Fibroblast of lung (primary cell): Measurements from ENCODE around the gene SUGP2. TPM values are rescaled to one million over a fixed set of nuclear protein-coding genes. Genes with fewer than 3 reads are reported as not detected.

ENCODE experiments used
- DNase-seq, 2 donors: peaks; one replicate each; pipeline versions ENCODE4 v3.0.0 to v3.0.0-alpha.2; 2010; ENCODE audit warnings: low read depth in 2 of 2
- H2AFZ ChIP-seq: 2 replicates; pipeline ENCODE4 v1.5.1; 2012; ENCODE audit warnings: low read length, control low read depth, inconsistent platforms
- H3K27ac ChIP-seq: 2 replicates; pipeline ENCODE4 v1.5.1; 2011; ENCODE audit warnings: low read length, control low read depth; ENCODE audit not compliant: insufficient read depth
- H3K27me3 ChIP-seq: 2 replicates; pipeline ENCODE4 v1.5.1; 2011; ENCODE audit warnings: mild to moderate bottlenecking, low read length; ENCODE audit not compliant: control insufficient read depth, insufficient read depth
- H3K36me3 ChIP-seq: 2 replicates; pipeline ENCODE4 v1.5.1; 2011; ENCODE audit warnings: low read length; ENCODE audit not compliant: control insufficient read depth, insufficient read depth
- H3K4me1 ChIP-seq: 2 replicates; pipeline ENCODE4 v1.5.1; 2011; ENCODE audit warnings: low read length; ENCODE audit not compliant: control insufficient read depth, insufficient read depth; ENCODE audit errors: extremely low read depth
- H3K4me2 ChIP-seq: 2 replicates; pipeline ENCODE4 v1.5.1; 2011; ENCODE audit warnings: low read length, control low read depth; ENCODE audit not compliant: insufficient read depth; ENCODE audit errors: extremely low read depth
- H3K4me3 ChIP-seq, 4 experiments: fragments of 200-600 bp in 1 of 4; sonication (generic) in 1 of 4; replicated peaks in 1 of 4; 2 replicates each; pipeline ENCODE4 v1.5.1; 2011 to 2016; ENCODE audit warnings: low read length in 4 of 4, low read depth in 3 of 4, mild to moderate bottlenecking in 3 of 4, control low read depth in 2 of 4, inconsistent platforms in 1 of 4, mixed read lengths in 1 of 4; ENCODE audit not compliant: insufficient read depth in 1 of 4; ENCODE audit errors: control extremely low read depth in 1 of 4
- H3K79me2 ChIP-seq: 2 replicates; pipeline ENCODE4 v1.5.1; 2012; ENCODE audit warnings: mild to moderate bottlenecking, low read length, inconsistent platforms; ENCODE audit not compliant: control insufficient read depth, insufficient read depth
- H3K9ac ChIP-seq: 2 replicates; pipeline ENCODE4 v1.5.1; 2011; ENCODE audit warnings: mild to moderate bottlenecking, low read length, control low read depth; ENCODE audit not compliant: insufficient read depth
- H3K9me3 ChIP-seq: 2 replicates; pipeline ENCODE4 v1.5.1; 2012; ENCODE audit warnings: low read depth, low read length; ENCODE audit not compliant: control insufficient read depth, insufficient read depth
- H4K20me1 ChIP-seq: 2 replicates; pipeline ENCODE4 v1.5.1; 2011; ENCODE audit warnings: low read length; ENCODE audit not compliant: control insufficient read depth, insufficient read depth; ENCODE audit errors: extremely low read depth
- EZH2 ChIP-seq: IDR thresholded peaks from 2 replicates; pipeline ENCODE4 v1.5.1; 2012; ENCODE audit warnings: low read length, control low read depth, mild to moderate bottlenecking; ENCODE audit errors: missing control alignments
- polyA plus RNA-seq, 2 donors: library from polyadenylated mRNA; depleted of rRNA in 1 of 2; stranded (reverse) in 1 of 2; unstranded in 1 of 2; fragments of >200 nt; gene quantifications; 2 replicates each; pipeline ENCODE4 v1.2.1, GENCODE V29; 2011 to 2012; ENCODE audit warnings: missing spikeins in 1 of 2
- total RNA-seq: library from RNA; depleted of rRNA; stranded (reverse); fragments of >200 nt; gene quantifications from 2 replicates; pipeline ENCODE4 v1.2.1, GENCODE V29; 2014
- TF ChIP-seq, protein P1 (sequence below), 2 donors: IDR thresholded peaks in 1 of 2; conservative IDR thresholded peaks in 1 of 2; 1 replicate in 1 of 2; 2 replicates in 1 of 2; pipeline ENCODE4 v1.5.1; 2011 to 2012; ENCODE audit warnings: low read length in 2 of 2, control low read depth in 1 of 2, inconsistent platforms in 1 of 2, low read depth in 1 of 2, mild to moderate bottlenecking in 1 of 2

SUGP2 gene
- total and polyA plus RNA-seq, 2 donors (not counting 1 experiment from before 2014, with no cell fraction given) = 29.2 to 31.4 TPM

DNA sequence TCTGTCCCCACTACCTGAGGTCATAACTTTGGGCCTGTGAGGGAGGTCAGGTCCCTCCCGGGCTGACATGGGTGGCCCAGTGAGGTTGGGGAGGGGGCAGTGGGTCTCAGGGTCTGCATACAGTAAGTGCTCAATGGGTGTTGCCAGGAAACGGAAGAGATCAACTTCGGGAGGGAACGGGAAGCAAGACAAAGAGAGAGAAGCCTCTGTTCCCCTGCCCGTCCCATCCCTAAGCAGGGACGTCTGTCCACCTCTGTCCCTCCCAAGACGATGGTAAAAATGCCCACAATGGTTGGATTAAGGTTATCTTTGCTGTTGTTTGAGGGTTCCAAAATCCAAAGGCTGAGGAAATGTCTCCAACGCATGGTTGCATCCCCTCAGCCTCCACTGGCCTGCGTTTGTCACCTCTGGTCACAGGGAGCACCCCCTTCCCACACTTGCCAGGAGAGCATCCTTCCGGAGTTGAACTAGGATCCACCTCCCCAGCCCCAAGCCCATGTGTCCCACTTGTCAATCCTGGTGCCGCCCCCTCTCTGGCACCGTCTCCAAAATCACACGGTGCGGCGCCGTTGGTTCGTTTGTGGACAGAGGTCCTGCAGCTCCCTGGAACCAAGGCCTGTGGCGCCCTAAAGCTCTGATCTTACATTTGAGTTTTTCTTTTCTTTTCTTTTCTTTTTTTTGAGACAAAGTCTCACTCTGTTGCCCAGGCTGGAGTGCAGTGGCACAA lies 91.5 kb downstream of the SUGP2 start:
- Histone ChIP-seq H3K9me3 (no peaks in the 10 kb centered on the region), H3K4me2 (peak overlapping the region; percentile 69), H2AFZ (peak overlapping the region; percentile 86), H3K9ac (no peak overlapping the region), H3K27me3 (no peaks in the 10 kb centered on the region), H3K4me3 (peak overlapping the region in 3 of 4 experiments; percentile 31 to 55 (median 50)), H3K4me1 (no peaks in the 10 kb centered on the region), H3K36me3 (peaks cover 4% of the 10 kb centered on the region), H3K27ac (no peak overlapping the region), H3K79me2 (peaks cover 22% of the 10 kb centered on the region), H4K20me1 (no peaks in the 10 kb centered on the region)
- no peak for DNase-seq
- TF ChIP-seq, protein P1, sequence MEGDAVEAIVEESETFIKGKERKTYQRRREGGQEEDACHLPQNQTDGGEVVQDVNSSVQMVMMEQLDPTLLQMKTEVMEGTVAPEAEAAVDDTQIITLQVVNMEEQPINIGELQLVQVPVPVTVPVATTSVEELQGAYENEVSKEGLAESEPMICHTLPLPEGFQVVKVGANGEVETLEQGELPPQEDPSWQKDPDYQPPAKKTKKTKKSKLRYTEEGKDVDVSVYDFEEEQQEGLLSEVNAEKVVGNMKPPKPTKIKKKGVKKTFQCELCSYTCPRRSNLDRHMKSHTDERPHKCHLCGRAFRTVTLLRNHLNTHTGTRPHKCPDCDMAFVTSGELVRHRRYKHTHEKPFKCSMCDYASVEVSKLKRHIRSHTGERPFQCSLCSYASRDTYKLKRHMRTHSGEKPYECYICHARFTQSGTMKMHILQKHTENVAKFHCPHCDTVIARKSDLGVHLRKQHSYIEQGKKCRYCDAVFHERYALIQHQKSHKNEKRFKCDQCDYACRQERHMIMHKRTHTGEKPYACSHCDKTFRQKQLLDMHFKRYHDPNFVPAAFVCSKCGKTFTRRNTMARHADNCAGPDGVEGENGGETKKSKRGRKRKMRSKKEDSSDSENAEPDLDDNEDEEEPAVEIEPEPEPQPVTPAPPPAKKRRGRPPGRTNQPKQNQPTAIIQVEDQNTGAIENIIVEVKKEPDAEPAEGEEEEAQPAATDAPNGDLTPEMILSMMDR (conservative IDR thresholded peaks at IDR 0.05 in 1 of 2, IDR thresholded peaks at IDR 0.05 in 1 of 2; ENCODE audit: low read depth in 1 of 2, low read length in 2 of 2) = no peak
- TF ChIP-seq EZH2 = no peak

Other genes starting within 250 kb of the SUGP2 start
- gene COMP, start 242.2 kb downstream of the SUGP2 start, total RNA-seq = 0.17 and 0.26 TPM in 2 replicates
- 0.05 and 0.11 TPM in 2 replicates for gene COMP, start 242.2 kb downstream of the SUGP2 start, polyA plus RNA-seq
- gene UPF1, start 201.6 kb downstream of the SUGP2 start, total RNA-seq = 42.4 and 57.1 TPM in 2 replicates
- gene UPF1, start 201.6 kb downstream of the SUGP2 start, polyA plus RNA-seq = 20.5 and 28.1 TPM in 2 replicates
- gene CERS1, start 137.4 kb downstream of the SUGP2 start, total RNA-seq = 1.5 and 1.7 TPM in 2 replicates
- gene CERS1, start 137.4 kb downstream of the SUGP2 start, polyA plus RNA-seq = 0.23 and 1.4 TPM in 2 replicates
- gene COPE, start 114.1 kb downstream of the SUGP2 start, total RNA-seq = 120 and 182 TPM in 2 replicates
- gene COPE, start 114.1 kb downstream of the SUGP2 start, polyA plus RNA-seq = 146 and 159 TPM in 2 replicates
- 55.7 and 56.3 TPM in 2 replicates for gene DDX49, start 113.8 kb downstream of the SUGP2 start, total RNA-seq
- gene DDX49, start 113.8 kb downstream of the SUGP2 start, polyA plus RNA-seq = 25.3 and 30.4 TPM in 2 replicates
- 60.1 and 70.2 TPM in 2 replicates for gene HOMER3, start 92.3 kb downstream of the SUGP2 start, total RNA-seq
- 23.7 and 35.7 TPM in 2 replicates for gene HOMER3, start 92.3 kb downstream of the SUGP2 start, polyA plus RNA-seq
- gene ARMC6, start 86 bp upstream of the SUGP2 start, total RNA-seq = 25.7 and 35.8 TPM in 2 replicates
- gene ARMC6, start 86 bp upstream of the SUGP2 start, polyA plus RNA-seq = 14.0 and 23.0 TPM in 2 replicates
- 4.9 and 7.1 TPM in 2 replicates for gene SLC25A42, start 30.5 kb upstream of the SUGP2 start, total RNA-seq
- 3.5 and 3.6 TPM in 2 replicates for gene SLC25A42, start 30.5 kb upstream of the SUGP2 start, polyA plus RNA-seq
- 21.1 and 23.8 TPM in 2 replicates for gene TMEM161A, start 105.0 kb upstream of the SUGP2 start, total RNA-seq
- gene TMEM161A, start 105.0 kb upstream of the SUGP2 start, polyA plus RNA-seq = 9.4 and 11.8 TPM in 2 replicates
- under 0.01 and 0.33 TPM in 2 replicates for gene MEF2B, start 136.7 kb upstream of the SUGP2 start, total RNA-seq
- gene MEF2B, start 136.7 kb upstream of the SUGP2 start, polyA plus RNA-seq = 0.19 and 0.35 TPM in 2 replicates
- gene BORCS8, start 158.6 kb upstream of the SUGP2 start, total RNA-seq = 8.7 and 13.9 TPM in 2 replicates
- gene BORCS8, start 158.6 kb upstream of the SUGP2 start, polyA plus RNA-seq = 10.7 and 16.8 TPM in 2 replicates
- gene RFXANK, start 158.7 kb upstream of the SUGP2 start, total RNA-seq = 60.1 and 65.2 TPM in 2 replicates
- 31.9 and 45.3 TPM in 2 replicates for gene RFXANK, start 158.7 kb upstream of the SUGP2 start, polyA plus RNA-seq
- 3.3 and 4.4 TPM in 2 replicates for gene NR2C2AP, start 169.9 kb upstream of the SUGP2 start, total RNA-seq
- gene NR2C2AP, start 169.9 kb upstream of the SUGP2 start, polyA plus RNA-seq = 4.6 and 9.8 TPM in 2 replicates
- under 0.01 TPM in 2 replicates for gene NCAN, start 178.4 kb upstream of the SUGP2 start, total RNA-seq
- gene NCAN, start 178.4 kb upstream of the SUGP2 start, polyA plus RNA-seq = not detected in 2 replicates
- gene TM6SF2, start 239.8 kb upstream of the SUGP2 start, total RNA-seq = 0.26 and 0.99 TPM in 2 replicates
- gene TM6SF2, start 239.8 kb upstream of the SUGP2 start, polyA plus RNA-seq = 0.23 and 0.27 TPM in 2 replicates